Prostate gland (tissue), 2 donors: ENCODE data around the gene C5orf22.

Source experiments
- POLR2A ChIP-seq: fragments of 450-650 bp; IDR thresholded peaks from one replicate; pipeline ENCODE4 v1.6.1; 2016; ENCODE audit warnings: antibody characterized with exemption, mild to moderate bottlenecking
- TF ChIP-seq, protein P1 (sequence below), 4 experiments: fragments of 200-600 bp in 2 of 4; fragments of 450-650 bp in 2 of 4; sonication (generic) in 2 of 4; IDR thresholded peaks; 1 replicate in 3 of 4; 2 replicates in 1 of 4; pipeline ENCODE4 v1.5.1; 2016 to 2019; ENCODE audit warnings: antibody characterized with exemption in 4 of 4, mild to moderate bottlenecking in 2 of 4, moderate library complexity in 2 of 4

DNA sequence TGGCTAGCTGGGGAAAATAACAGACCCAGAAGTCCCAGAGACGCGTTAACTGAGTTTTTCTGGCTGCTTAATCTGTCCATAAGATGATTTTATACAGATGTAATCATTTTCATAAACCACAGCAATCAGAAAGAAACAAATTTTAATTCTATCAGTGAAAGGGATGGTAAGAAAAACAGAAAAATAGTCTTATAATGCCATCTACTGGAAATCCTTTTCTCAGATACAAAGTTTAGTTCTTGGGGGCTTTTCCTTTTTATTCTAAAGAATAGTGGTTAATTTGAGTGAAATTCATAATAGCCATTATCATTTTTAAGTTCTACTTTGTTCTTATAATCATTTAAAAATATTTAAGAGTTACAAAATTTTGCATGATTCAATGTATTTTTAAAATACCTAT lies 44.6 kb upstream of the C5orf22 start:
- TF ChIP-seq, protein P1, sequence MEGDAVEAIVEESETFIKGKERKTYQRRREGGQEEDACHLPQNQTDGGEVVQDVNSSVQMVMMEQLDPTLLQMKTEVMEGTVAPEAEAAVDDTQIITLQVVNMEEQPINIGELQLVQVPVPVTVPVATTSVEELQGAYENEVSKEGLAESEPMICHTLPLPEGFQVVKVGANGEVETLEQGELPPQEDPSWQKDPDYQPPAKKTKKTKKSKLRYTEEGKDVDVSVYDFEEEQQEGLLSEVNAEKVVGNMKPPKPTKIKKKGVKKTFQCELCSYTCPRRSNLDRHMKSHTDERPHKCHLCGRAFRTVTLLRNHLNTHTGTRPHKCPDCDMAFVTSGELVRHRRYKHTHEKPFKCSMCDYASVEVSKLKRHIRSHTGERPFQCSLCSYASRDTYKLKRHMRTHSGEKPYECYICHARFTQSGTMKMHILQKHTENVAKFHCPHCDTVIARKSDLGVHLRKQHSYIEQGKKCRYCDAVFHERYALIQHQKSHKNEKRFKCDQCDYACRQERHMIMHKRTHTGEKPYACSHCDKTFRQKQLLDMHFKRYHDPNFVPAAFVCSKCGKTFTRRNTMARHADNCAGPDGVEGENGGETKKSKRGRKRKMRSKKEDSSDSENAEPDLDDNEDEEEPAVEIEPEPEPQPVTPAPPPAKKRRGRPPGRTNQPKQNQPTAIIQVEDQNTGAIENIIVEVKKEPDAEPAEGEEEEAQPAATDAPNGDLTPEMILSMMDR (IDR thresholded peaks at IDR 0.05) = no peak
- TF ChIP-seq POLR2A = no peak
